Stimulated activated CD8-positive, alpha-beta memory T cell treated with anti-CD3 and anti-CD28 coated beads, Interleukin-2, amount 100 ng/mL, for 48 hours (primary cell): ENCODE results near the gene PLA2G6.

ENCODE experiments used
- DNase-seq, 2 donors: peaks; one replicate each; pipeline ENCODE4 v3.0.0-alpha.2; 2020; ENCODE audit warnings: low read depth in 2 of 2

Gene PLA2G6

DNA sequence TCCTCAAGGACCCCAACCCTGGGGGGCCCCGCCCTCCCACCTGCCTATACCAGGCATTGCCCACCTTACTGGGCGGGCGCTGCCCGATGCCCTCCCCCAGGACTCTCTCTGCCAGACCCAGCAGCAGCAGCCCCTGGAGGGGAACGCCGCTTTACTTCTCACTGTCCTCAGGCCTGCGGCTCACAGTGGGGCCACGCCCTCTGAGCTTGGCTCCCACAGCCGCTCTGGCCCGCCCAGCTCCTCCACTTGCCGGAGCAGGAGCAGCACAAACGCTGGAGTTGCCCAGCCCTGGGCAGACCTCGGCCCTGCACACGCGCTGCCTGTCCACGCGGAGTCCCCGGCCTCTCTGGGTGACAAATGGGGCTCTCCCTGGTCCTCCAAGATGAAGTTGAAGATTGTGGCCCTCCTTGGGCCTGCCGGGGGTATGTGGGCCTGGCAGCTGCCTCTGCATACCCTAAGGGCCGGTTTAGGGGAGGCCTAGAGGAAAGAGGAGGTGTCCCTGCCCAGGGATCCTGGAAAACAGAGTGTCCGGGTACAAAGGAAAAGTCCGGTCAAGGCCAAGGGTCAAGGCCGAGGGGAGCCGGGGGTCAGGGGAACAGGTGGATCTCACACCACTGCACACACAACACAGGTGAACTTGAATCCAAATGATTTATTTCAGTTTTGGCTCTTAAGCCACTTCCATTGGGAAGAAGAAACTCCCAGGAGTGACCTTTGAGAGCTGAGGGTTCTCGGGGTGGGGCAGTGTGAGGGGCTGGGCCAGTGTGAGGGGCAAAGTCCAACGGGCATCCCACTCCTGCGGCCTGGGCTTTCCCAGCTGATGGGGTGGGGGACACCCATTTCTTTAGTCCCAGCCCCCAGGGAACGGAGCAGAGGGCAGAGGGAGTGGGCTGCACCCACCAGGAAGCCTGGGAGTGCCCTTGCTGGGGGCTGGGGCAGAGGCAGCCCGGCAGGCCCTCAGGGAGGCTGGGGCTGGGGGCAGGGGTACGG is 70.5 kb downstream of the PLA2G6 start:
- DNase-seq: no peak

DNA sequence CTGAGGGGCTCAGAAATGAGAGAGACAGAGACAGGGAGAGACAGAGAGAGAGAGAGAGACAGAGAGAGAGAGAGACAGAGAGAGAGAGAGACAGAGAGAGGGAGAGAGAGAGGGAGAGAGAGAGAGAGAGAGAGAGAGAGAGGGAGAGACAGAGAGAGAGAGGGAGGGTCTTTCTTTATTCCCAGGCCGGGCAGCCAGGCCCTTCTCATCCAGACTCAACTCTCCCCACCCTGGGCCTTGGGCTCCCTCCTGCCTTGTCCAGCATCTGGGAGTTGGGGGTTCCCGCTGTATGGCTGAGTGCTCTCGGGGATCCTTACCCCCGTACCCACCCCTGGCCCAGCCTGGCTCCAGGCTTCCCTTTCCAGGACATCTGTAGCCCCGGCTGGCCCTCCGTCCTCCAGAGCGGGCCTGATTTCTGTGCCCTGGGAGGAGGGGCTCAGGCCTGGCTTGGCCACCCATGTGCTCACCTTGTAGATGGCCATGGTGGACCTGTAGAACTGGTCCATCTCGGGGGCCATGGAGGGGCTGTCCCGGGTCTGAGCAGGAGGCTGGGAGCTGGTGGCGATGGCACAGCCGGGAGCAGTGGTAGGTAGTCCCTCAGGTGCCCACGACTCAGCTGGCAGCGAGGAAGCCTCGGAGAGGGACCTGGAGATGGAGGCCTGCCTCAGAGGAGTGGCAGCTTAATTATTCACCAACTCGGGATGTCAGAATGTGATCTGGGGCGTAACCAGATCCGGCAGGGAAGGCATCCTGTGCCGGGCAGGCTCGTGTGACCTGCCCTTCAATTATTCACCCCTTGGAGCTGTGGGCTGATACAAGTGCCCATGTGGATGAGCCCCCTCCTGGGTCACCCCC is 71.4 kb downstream of the PLA2G6 start, which contains the start of gene BAIAP2L2:
Gene BAIAP2L2 (minus strand): TSS at position 677 of the 855 bp plus-strand sequence. CDS start 159 bp downstream, at position 518.
- DNase-seq: no peak

DNA sequence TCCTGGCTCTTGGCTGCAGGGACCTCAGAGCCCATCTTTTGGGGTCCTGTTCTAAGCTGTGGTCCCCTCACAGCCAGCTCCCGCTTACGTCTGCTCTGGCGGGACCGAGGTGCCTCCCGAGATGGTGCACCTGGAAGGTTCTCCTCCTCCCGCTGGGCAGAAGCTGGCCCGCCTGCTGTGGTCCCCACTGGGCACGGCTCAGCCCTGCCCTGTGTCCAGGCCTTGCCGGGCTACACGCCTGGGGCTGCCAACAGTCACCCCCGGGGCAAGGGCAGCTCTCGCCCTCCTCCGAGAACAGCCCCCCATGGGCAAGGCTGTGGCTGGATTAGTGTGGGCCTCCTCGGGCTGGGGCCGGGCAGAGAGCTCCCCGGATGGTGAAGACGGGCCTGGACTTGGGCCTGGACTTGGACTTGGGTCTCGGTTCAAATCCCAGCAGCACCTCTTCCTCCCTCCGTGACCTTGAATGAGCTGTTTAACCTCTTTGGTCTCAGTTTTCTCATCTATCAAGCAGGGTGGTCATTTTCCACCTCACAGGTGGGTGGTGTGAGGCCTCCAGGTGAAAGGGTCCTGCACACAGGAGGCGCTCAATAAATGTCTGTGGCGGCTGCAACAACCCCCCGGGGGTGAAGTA is 72.1 kb downstream of the PLA2G6 start:
- DNase-seq: no peak

DNA sequence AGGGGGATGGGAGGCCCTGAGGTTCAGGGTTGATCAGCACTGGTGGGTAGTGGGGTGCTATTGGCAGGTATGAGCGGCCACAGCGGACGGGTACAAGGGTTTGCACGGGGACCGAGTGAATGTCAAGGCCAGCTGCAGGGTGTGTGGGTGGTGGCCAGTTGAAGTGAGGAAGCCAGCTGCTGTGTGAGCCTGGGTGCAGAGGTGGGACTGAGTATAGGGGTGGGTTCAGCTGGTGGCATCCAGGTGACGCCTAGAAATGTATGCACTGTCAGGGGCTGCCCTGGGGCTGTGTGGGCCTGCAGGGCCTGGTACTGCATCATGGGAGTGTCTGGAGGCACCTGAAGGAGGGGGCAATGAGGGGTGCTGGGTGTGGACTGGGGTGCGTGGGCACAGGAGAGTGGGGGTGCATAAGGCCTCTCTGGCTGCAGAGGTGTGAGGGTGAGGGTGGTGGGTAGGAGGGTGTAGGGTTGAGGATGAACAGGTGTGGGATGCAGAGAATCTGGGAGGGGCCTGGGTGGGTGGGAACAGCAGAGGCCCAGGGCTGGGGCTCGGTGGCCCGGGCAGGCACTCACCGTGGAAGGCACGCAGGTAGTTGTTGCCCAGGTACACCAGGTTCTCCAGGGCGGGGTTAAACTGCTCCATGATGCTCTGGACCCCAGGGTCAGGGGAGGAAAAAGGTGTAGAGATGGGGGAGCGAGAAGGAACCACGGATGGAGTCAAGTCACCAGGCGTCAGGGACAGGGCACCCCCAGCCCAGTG is 72.9 kb downstream of the PLA2G6 start:
- DNase-seq: no peak

DNA sequence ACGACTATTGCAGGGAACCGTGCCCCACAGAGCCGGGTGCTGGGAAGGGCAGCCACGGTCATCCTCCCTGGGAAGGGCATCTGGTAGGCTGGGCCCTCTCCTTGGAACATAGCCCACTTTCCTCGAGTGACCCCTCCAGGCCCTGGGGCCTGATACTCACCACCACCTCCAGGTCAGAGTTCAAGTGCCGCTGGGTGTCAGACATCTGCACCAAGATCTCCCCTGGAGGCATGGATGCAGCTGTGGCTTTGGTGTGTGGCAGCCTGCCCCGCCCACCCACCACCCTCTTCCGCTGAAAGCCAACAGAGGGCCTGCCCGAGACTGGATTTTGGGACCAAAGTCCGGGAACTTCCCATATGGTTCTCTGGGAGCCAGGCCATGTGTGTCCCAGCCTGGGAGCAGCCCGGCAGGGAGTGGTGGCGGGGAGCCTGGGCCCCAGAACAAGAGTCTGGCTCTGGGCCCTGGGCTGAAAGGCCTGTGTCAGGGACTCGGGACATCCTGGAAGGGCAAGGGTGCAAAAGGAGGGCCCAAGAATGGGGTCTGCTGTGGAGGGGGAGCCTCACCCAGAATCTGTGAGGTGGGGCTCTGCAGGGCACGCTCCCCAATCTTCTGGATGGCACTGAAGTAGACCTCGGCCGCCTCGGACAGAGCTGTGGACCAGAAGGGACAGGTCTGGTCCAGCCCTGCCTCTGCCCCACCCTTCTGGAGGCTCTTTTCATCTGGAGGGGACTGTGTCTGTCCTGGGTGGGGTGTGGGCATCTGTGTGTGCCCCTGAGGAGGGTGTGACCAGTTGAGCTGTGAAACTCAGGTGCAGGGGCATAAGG is 73.7 kb downstream of the PLA2G6 start:
- DNase-seq: no peak

DNA sequence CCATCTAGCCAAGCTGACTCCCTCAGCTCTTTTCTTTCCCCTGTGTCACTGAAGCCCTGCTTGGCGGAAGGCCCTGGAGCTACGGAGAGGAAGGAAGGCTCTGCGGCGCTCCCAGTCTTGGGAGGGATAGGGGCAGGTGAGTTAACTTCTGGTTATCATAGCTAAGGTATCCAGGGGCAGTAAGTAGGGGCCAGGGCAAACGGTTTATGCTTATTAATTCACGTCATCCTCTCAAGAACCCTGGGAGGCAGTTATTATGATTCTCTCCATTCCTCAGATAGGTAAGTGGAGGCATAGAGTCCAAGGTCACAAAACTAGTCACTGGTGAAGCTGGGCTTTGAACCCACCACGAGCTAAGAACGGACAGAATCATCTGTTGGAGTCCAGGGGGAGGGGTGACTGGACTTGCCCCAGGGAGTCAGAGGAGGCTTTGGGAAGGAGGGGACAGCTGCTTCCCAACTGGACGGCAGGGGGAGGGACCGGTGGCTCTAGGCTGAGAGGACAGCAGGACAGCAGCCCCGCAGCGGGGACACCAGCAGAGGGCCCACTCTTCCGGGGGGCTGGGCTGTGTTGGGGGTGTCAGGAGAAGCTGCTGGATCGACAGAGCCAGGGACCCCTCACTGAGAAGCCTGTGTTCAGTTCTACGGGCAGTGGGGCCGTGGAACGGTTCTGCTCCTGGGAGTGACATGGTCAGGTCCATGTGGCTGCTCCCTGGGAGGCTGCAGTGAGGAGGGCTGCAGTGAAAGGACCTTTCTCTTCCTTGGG is 74.6 kb downstream of the PLA2G6 start:
- no peak for DNase-seq

DNA sequence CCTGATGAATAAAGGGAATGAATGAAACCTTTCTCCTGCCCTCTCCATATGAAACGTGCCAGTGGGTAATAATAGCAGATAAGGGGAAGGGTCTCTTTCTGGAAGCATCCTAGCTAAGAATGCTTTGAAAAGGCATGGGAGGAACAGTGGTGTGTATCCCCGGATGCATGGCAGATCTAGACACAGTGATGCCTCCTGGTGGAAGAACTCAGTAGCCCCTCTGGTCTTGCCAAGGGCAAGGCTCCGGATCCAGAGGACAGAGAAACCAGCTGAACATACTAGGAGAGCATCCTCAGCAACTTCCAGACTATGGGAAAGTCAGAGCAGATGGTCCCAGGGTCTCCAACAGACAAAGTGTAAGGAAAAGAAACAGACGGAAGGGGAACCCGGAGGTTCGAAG is 77.5 kb downstream of the PLA2G6 start:
- DNase-seq: no peak

DNA sequence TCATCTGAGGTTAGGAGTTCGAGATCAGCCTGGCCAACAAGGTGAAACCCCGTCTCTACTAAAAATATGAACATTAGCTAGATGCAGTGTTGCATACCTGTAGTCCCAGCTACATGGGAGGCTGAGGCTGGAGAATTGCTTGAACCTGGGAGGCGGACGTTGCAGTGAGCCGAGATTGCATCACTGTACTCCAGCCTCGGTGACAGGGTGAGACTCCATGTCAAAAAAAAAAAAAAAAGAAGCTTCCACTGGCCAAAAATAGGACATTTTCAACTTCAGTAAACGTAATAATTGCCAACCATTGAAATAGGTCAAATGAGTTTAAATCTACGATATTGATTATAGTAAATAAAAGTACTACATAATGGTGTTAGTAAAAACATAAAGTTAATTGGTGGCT is 78.0 kb downstream of the PLA2G6 start:
- no peak for DNase-seq

DNA sequence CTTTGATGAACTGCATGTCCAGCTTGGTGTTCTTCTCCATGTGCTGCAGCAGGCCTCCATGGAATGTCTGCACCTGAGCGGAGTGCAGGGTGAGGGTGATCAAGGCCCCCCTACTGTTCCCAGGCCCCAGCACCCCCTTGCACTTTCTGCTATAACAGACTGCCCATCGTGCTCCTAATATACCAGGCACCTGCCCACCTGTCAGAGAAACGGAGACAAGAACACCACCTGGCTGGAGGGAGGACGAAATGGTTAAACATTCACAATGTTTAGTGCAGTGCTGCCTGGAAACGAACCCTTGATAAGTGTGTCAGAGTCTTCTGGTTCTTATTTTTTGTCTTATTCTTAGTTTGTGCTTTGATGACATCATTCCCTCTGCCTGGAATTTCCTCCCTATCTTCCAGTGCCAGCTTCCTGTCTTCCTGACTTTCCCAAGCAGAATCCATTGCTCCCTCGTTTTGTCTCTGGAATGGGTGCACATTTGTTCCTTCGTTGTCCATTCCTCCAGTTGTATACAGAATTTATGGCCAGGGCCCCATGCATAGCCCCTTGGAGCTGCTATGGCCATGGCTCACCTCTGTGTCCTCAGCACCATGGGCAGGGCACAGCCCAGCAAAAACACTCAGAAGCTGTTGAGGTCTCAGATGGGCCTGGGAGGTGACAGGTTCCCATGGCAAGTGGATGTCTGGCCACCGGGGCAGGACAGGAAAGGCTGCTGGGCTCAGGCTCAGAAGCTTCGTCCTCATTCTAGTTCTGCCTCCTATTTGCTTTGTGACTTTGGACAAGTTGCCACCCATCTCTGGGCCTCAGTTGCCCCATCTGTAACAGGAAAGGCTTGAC is 83.0 kb downstream of the PLA2G6 start:
- no peak for DNase-seq

DNA sequence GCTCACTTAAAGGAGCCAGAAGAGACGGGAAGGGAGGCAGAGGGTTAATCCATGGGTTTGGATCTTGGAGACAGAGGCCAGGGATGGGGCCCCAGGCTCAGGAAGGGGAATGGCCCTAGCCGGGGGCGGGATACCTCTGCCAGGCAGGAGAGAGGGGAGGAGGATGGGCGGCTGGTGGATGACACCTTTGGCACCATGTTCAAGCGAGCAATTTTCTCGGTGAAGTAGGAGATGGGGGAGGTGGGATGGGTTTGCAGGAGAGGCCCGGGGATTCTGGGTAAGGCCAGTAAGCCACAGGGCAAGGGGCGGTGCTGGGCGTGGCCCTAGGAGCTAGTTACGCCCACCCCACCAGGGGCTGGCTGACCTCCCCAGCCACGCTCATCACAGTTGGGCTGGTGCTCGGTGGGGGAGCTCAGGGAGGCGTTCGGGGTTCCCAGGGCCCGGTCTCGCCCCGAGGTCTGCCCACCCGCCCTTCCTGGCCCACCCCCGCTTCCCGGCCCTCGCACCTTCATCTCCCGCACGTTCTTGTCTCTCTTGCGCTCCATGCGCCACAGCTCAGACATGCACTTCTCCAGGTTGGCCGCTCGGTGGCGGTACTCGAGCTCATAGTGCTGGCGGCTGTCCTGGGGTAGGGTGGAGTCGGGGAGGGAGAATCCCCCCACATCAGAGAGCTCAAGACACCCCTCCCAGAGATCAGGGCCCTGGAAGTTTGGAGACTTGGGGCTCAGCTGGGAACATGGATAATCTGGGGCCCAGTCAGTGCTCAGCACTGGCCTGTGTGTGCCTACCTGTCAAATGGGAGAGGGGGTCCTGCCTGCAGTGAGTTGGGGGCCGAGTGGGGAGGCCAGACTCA is 83.8 kb downstream of the PLA2G6 start:
- DNase-seq: no peak

DNA sequence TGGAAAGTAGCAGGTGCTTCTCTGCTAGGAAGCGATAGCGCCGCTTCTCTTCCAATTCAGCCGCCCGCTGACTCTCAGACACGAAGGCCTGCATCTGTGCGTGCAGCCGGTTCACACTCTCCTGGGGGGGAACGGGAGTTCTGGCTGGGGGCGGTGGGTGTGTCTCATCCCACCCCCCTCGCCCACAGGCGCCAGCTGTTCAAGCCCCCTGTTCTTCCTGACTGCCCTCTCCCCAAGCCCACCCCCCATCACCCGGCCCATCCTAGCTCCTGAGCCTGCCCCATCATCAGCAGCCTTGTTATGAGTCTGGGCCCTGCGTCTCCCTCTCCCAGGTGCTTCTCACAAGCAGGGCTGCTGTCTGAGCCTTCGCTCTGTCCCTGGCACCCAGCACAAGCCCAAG is 84.6 kb downstream of the PLA2G6 start:
- DNase-seq: no peak

DNA sequence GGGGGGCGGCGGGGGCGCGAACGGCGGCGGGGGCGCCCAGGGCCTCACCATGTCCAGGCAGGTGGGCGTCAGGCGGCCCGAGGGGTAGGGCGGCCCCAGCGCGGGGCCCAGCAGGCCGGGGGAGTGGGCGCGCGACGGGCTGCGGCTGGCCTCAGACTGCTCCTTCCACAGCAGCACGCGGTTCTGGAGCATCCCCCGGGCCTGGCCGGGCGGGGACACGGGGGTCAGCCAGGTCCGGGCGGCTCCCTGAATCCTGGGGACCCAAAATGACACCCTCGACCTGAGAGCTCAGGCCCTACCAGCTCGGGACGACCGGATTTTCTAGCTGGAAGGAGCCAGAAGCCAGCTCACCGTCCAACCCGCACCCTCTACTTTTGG is 92.2 kb downstream of the PLA2G6 start:
- DNase-seq: no peak

DNA sequence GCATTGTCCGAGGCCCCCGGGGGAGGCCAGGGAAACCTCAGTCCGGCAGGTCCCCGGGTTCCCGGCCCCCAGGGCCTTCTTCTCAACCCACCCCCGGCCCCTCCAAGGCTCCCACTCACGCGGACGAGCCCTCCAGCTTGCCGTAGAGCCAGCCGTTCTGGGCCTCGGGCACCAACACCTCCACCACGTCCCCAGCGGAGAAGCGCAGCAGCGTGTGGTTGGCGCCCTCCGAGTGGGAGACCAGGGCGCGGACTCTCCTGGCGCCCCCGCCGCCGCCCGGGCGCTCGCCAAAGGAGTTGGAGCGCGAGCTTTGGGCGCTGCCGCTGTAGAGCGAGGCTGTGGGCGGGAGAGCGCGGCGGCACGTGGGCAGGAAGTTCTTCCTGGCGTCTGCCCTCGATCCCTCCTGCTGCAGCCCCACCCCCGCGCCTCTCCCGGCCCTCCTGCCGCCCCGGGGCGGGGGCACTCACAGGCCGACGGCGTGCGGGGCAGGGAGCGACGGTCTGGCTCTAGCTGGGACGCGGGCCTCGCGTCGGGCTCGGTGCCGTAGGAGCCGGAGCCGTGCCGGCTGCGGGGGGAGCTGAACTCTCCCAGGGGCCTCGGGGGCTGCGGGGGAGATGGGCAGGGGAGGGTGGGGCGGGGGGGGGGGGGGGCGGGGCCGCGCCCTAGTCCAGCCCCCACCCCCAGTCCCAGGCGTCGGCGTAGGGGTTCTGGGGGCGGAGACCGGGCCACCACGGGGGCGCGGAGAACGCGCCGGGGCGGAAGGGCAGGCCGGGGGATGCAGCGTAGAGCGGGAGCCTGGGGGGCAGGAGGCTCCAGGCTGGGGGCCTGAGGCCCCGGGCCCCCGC is 92.8 kb downstream of the PLA2G6 start:
- no peak for DNase-seq

DNA sequence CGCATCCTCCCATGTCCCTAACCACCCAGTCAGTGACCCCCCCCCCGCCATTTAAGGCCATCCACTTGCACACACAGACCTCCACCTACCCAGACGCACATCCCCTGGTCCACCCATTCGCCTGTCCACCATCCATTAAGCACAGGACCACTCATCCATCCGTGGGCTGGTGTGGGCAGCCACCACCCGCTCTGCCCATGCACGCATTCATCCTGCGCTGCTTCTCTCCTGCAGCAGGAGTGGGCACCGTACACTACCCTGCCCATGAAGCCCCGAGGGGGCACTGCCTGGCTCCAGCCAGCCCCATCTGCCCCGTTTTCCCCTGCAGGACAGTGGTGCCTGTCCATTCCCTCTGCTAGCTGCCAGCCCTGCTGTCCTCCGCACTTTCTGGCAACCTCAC is 93.8 kb downstream of the PLA2G6 start:
- DNase-seq: no peak

DNA sequence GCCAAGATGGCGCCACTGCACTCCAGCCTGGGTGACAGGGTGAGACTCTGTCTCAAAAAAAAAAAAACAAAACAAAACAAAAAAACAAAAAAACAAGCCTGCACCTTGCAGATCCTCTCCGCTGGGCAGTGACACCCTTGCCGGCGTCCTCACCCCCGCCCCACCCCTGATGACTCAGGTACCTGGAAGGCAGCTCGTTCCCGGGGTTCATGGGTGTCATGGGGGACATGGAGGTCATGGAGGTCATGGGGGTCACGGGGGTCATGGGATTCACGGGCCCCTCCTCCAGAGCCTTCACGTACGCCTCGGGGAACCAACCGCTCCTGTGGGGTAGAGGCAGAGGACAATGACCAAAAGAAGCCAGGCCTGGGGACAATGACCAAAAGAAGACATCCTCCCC is 94.7 kb downstream of the PLA2G6 start:
- no peak for DNase-seq

DNA sequence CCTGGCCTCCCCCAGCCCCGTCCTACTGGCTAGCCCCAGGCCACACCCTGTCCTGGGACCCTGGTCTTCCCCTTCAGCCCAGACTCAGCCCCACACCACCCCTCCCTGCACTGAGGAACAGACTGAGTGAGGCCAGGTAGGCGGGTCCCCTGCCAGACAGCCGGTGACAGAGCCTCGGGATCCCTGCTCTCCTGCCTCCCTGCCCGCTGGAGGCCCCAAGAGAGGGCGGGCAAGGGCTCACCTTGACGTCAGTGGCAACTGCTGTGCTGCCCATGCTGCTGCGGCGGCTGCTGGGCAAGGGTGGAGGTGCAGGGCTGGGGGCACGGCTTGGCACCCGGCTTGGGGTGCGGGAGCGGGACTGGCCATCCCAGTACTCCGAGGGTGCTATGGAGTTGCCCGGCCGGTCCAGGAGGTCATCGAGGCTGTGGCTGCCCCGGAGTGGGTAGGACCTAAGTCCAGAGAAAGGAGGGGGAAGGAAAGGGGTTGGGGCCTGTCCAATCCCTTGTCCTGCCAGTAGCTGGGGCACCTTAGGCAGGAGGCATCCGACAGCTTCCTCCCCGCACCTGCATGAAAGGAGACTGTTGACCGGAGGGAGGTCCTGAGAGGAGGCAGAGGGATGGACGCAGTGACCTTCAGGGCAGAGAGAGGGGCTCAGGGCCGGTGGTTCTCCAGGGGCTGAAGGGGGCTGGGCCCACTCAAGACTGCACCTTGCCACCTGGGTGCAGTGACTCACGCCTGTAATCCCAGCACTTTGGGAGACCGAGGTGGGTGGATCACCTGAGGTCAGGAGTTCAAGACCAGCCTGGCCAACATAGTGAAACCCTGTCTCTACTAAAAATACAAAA is 95.4 kb downstream of the PLA2G6 start:
- no peak for DNase-seq
